Sigmoid colon (tissue), 7 donors: ENCODE data around the gene ICOS. TPM values are rescaled to one million over a fixed set of nuclear protein-coding genes. Genes with fewer than 3 reads are reported as not detected.

Source experiments
- DNase-seq: peaks from one replicate; pipeline ENCODE4 v3.0.0-alpha.2; 2019
- H3K27ac ChIP-seq, 4 donors: fragments of 200-600 bp; sonication (generic); one replicate each; pipeline ENCODE4 v1.5.1; 2016 to 2019; ENCODE audit warnings: mild to moderate bottlenecking in 1 of 4
- H3K27me3 ChIP-seq, 3 donors: fragments of 200-600 bp; sonication (generic); one replicate each; pipeline ENCODE4 v1.5.1; 2019; ENCODE audit warnings: mild to moderate bottlenecking in 1 of 3
- H3K36me3 ChIP-seq, 4 donors: fragments of 200-600 bp; sonication (generic); one replicate each; pipeline ENCODE4 v1.5.1; 2016 to 2019
- H3K4me1 ChIP-seq, 4 donors: fragments of 200-600 bp; sonication (generic); one replicate each; pipeline ENCODE4 v1.5.1; 2017 to 2019
- H3K4me3 ChIP-seq, 4 donors: fragments of 200-600 bp; sonication (generic); one replicate each; pipeline ENCODE4 v1.5.1; 2017 to 2019; ENCODE audit warnings: mild to moderate bottlenecking in 2 of 4, moderate library complexity in 1 of 4
- H3K9me3 ChIP-seq, 4 donors: fragments of 200-600 bp in 3 of 4; sonication (generic) in 3 of 4; one replicate each; pipeline versions ENCODE4 v1.5.1 to v1.6.1; 2013 to 2019
- CTCF ChIP-seq, 4 experiments: fragments of 450-650 bp in 3 of 4; fragments of 200-600 bp in 1 of 4; IDR thresholded peaks; one replicate each; pipeline ENCODE4 v1.5.1; 2016 to 2019; ENCODE audit warnings: antibody characterized with exemption in 4 of 4, mild to moderate bottlenecking in 3 of 4, moderate library complexity in 2 of 4
- EP300 ChIP-seq, 4 donors: sonication (generic); formaldehyde crosslinking; IDR thresholded peaks; one replicate each; pipeline ENCODE4 v1.6.1; 2017; ENCODE audit warnings: antibody characterized with exemption in 4 of 4
- POLR2A ChIP-seq, 2 donors: fragments of 450-650 bp; IDR thresholded peaks; one replicate each; pipeline ENCODE4 v1.6.1; 2016; ENCODE audit warnings: antibody characterized with exemption in 2 of 2, mild to moderate bottlenecking in 2 of 2, moderate library complexity in 2 of 2
- POLR2AphosphoS5 ChIP-seq, 4 donors: sonication (generic); formaldehyde crosslinking; IDR thresholded peaks; one replicate each; pipeline ENCODE4 v1.6.1; 2017; ENCODE audit warnings: antibody characterized with exemption in 4 of 4
- WGBS, 2 donors: extraction: QIAGEN DNeasy Blood & Tissue Kit; methylation state at CpG; one replicate each; pipeline ENCODE4 v1.1.7; 2013; 5-methylcytosine and 5-hydroxymethylcytosine counted together
- intact Hi-C: fragments of 100-400 bp; cut with DNase I; formaldehyde crosslinking; loops from one replicate; pipeline ENCODE4 v1.15.1; 2023
- polyA plus RNA-seq, 3 donors: library from polyadenylated mRNA; stranded (reverse); fragments of 200-250 nt; gene quantifications; one replicate each; pipeline ENCODE4 v1.2.3, GENCODE V29; 2013
- total RNA-seq, 4 donors: library from RNA; depleted of rRNA; stranded (reverse); fragments of >200 nt; gene quantifications; one replicate each; pipeline ENCODE4 v1.1.0, GENCODE V29; 2016
- donor health status: healthy with polysubstance abuse.
- donor health status: Bipolar disorder and iron deficiency.
- donor health status: healthy.

ICOS gene
- total and polyA plus RNA-seq, 7 donors = 0.27 to 6.4 TPM; not detected in 5

DNA sequence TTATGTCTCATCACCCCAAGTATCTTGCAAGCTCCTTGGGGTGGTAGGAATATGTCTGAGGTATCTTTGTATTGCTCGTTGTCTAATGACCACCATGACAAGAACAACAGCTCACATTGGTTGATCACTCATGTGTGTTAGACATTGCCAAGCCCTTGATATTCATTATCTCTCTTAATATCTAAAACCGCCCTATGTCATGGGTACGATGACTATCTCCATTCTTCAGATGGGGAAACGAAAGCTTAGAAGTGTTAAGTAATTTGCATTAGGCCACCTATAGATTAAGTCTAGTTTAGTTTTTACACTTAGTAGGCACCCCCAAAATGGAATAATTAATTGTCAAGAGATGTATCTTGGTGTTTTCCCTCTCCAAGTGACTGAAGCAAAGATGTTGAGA is 57.0 kb downstream of the ICOS start:
- WGBS, 2 donors = 85 to 91% methylated on average over 4 of the region's 4 CpGs
- no peak for DNase-seq
- H3K27me3 ChIP-seq = no peaks in the 10 kb centered on the region
- H3K36me3 ChIP-seq = no peaks in the 10 kb centered on the region
- intact Hi-C loops = no loop called here
- H3K9me3 ChIP-seq = no peaks in the 10 kb centered on the region
- no peak overlapping the region for H3K4me3 ChIP-seq
- H3K4me1 ChIP-seq = peaks cover 0 to under 1% (median 0%) of the 10 kb centered on the region in 4 donors
- no peak overlapping the region for H3K27ac ChIP-seq
- TF ChIP-seq POLR2A (IDR thresholded peaks at IDR 0.05) = no peak
- no peak for TF ChIP-seq POLR2AphosphoS5 (IDR thresholded peaks at IDR 0.05)
- TF ChIP-seq EP300 (IDR thresholded peaks at IDR 0.05) = no peak
- no peak for TF ChIP-seq CTCF (IDR thresholded peaks at IDR 0.05)

- Histone ChIP-seq H3K9me3 (no peaks in the 10 kb centered on the region), H3K4me1 (peaks cover 0 to 12% (median 6%) of the 10 kb centered on the region in 4 donors), H3K36me3 (no peaks in the 10 kb centered on the region), H3K27ac (no peak overlapping the region), H3K27me3 (no peaks in the 10 kb centered on the region), H3K4me3 (no peak overlapping the region)
- intact Hi-C loops = no loop called here
- WGBS, 2 donors = 93 to 94% methylated on average over 2 of the region's 2 CpGs
- no peak for DNase-seq
- TF ChIP-seq POLR2AphosphoS5 (IDR thresholded peaks at IDR 0.05) (no peak), POLR2A (IDR thresholded peaks at IDR 0.05) (no peak), CTCF (IDR thresholded peaks at IDR 0.05) (no peak), EP300 (IDR thresholded peaks at IDR 0.05) (no peak)
Measured at GRCh38 chr2:203994735-203995134, 58.2 kb downstream of the ICOS start.

- Histone ChIP-seq H3K4me1 (peaks cover 0 to 18% (median 8%) of the 10 kb centered on the region in 4 donors), H3K27me3 (no peaks in the 10 kb centered on the region), H3K36me3 (no peaks in the 10 kb centered on the region), H3K27ac (no peak overlapping the region), H3K4me3 (no peak overlapping the region), H3K9me3 (no peaks in the 10 kb centered on the region)
- TF ChIP-seq CTCF (IDR thresholded peaks at IDR 0.05) (no peak), POLR2A (IDR thresholded peaks at IDR 0.05) (no peak), POLR2AphosphoS5 (IDR thresholded peaks at IDR 0.05) (no peak), EP300 (IDR thresholded peaks at IDR 0.05) (no peak)
- intact Hi-C loops = no loop called here
- 79 to 90% methylated on average over 5 of the region's 5 CpGs for WGBS, 2 donors
- DNase-seq = no peak
Measured at GRCh38 chr2:203996692-203997091, 60.1 kb downstream of the ICOS start.

GRCh38 chr2:203997481-203997880 is 60.9 kb downstream of the ICOS start:
- Histone ChIP-seq H3K4me3 (no peak overlapping the region), H3K27me3 (no peaks in the 10 kb centered on the region), H3K4me1 (peaks cover 0 to 18% (median 8%) of the 10 kb centered on the region in 4 donors), H3K36me3 (no peaks in the 10 kb centered on the region), H3K9me3 (no peaks in the 10 kb centered on the region), H3K27ac (no peak overlapping the region)
- no peak for TF ChIP-seq POLR2AphosphoS5 (IDR thresholded peaks at IDR 0.05)
- no peak for TF ChIP-seq EP300 (IDR thresholded peaks at IDR 0.05)
- TF ChIP-seq CTCF (IDR thresholded peaks at IDR 0.05) = no peak
- no peak for TF ChIP-seq POLR2A (IDR thresholded peaks at IDR 0.05)
- WGBS, 2 donors = 48 to 61% methylated on average over 1 of the region's 1 CpG
- DNase-seq = no peak
- intact Hi-C loops = no loop called here
